Activated naive CD4-positive, alpha-beta T cell treated with Interleukin-2 at 50 U/mL for 16 hours (primary cell): Measurements from ENCODE around the gene CCDC136.
A peak's percentile ranks its signal among the peaks of the same experiment; 100 is the strongest.

Experiments used
- DNase-seq: peaks from one replicate; pipeline ENCODE4 v3.0.0-alpha.2; 2020

The CCDC136 gene

GRCh38 chr7:128846781-128847444 is 55.1 kb downstream of the CCDC136 start:
- no peak for DNase-seq

GRCh38 chr7:128847721-128848211 is 56.0 kb downstream of the CCDC136 start:
- DNase-seq, result no peak

- no peak for DNase-seq
These were observed 56.8 kb downstream of the CCDC136 start for GRCh38 chr7:128848289-128849155.

- no peak for DNase-seq
These were observed 57.4 kb downstream of the CCDC136 start for GRCh38 chr7:128849156-128849515.

- no peak for DNase-seq
These were observed 58.2 kb downstream of the CCDC136 start for GRCh38 chr7:128849804-128850490.

- DNase-seq, result no peak
These were observed 60.9 kb downstream of the CCDC136 start for GRCh38 chr7:128852537-128853254.

- DNase-seq, result no peak
These were observed 62.0 kb downstream of the CCDC136 start for GRCh38 chr7:128853799-128854198.

GRCh38 chr7:128854396-128854795 is 62.6 kb downstream of the CCDC136 start:
- no peak for DNase-seq

- no peak for DNase-seq
These were observed 63.8 kb downstream of the CCDC136 start for GRCh38 chr7:128855559-128855958.

GRCh38 chr7:128856001-128856718 is 64.4 kb downstream of the CCDC136 start:
- DNase-seq, result no peak

GRCh38 chr7:128858380-128859231 is 66.8 kb downstream of the CCDC136 start:
- no peak for DNase-seq

- no peak for DNase-seq
These were observed 67.7 kb downstream of the CCDC136 start for GRCh38 chr7:128859232-128860157.

GRCh38 chr7:128860158-128861073 is 68.6 kb downstream of the CCDC136 start:
- no peak for DNase-seq

GRCh38 chr7:128861957-128862570 is 70.3 kb downstream of the CCDC136 start:
- DNase-seq, result no peak

GRCh38 chr7:128862571-128863432 is 71.0 kb downstream of the CCDC136 start, which contains the start of gene ATP6V1F:
Gene ATP6V1F, plus strand, starts transcription at chr7:128862856. Its CDS starts 49 bp downstream, at chr7:128862905.
- DNase-seq, result peak; percentile 99

GRCh38 chr7:128863433-128863989 is 71.7 kb downstream of the CCDC136 start:
- DNase-seq, result peak; percentile 59

GRCh38 chr7:128865303-128865702 is 73.5 kb downstream of the CCDC136 start:
- DNase-seq, result no peak
